GM12878 (cell line): ENCODE data around the gene SYNGR3.

ENCODE experiments used
- ATF2 ChIP-seq: IDR thresholded peaks from 2 replicates; pipeline ENCODE4 v1.6.1; 2012; ENCODE audit warnings: low read length, inconsistent platforms
- CTCF ChIP-seq, 3 experiments: IDR thresholded peaks in 2 of 3; conservative IDR thresholded peaks in 1 of 3; 2 replicates each; pipeline ENCODE4 v1.5.1; 2011; ENCODE audit warnings: low read depth in 3 of 3, low read length in 3 of 3, mild to moderate bottlenecking in 3 of 3, control low read depth in 2 of 3, moderate library complexity in 2 of 3, inconsistent platforms in 1 of 3, mixed read lengths in 1 of 3; ENCODE audit not compliant: control insufficient read depth in 2 of 3, insufficient read depth in 1 of 3; ENCODE audit errors: extremely low read depth in 1 of 3
- JUNB ChIP-seq: IDR thresholded peaks from 2 replicates; pipeline ENCODE4 v1.6.1; 2016; ENCODE audit warnings: antibody characterized with exemption, mild to moderate bottlenecking
- LARP7 ChIP-seq: fragments of 450-650 bp; IDR thresholded peaks from 2 replicates; pipeline ENCODE4 v1.6.1; 2017; ENCODE audit warnings: mild to moderate bottlenecking
- RAD21 ChIP-seq: IDR thresholded peaks from 2 replicates; pipeline ENCODE4 v1.6.1; 2011; ENCODE audit warnings: mild to moderate bottlenecking, low read depth, low read length, moderate library complexity; ENCODE audit not compliant: insufficient read depth
- RCOR1 ChIP-seq: conservative IDR thresholded peaks from 2 replicates; pipeline ENCODE4 v1.6.1; 2012; ENCODE audit warnings: low read depth, low read length, improper control_type of control experiment

- TF ChIP-seq RAD21 (no peak), LARP7 (no peak), ATF2 (no peak), CTCF (IDR thresholded peaks at IDR 0.05 in 2 of 3, conservative IDR thresholded peaks at IDR 0.05 in 1 of 3; ENCODE audit: control insufficient read depth in 2 of 3, extremely low read depth in 1 of 3, insufficient read depth in 1 of 3, low read depth in 3 of 3, low read length in 3 of 3) (no peak), JUNB (no peak), RCOR1 (no peak)
Measured at GRCh38 chr16:2022723-2023091, 32.9 kb downstream of the SYNGR3 start.
